Activated naive CD8-positive, alpha-beta T cell treated with anti-CD3 and anti-CD28 coated beads for 36 hours (primary cell): ENCODE measurements around the gene SIGLEC8. TPM values are rescaled to one million over a fixed set of nuclear protein-coding genes. Genes with fewer than 3 reads are reported as not detected.
"Not testable (repeated sequence)": the region's sequence is repeated elsewhere in the genome, so short reads cannot be mapped to it uniquely, and the experiment has no call there.

ENCODE experiments used
- DNase-seq: peaks from one replicate; pipeline ENCODE4 v3.0.0; 2021
- H3K27ac Mint-ChIP-seq: one replicate; pipeline ENCODE4 v1.8.0; 2022; ENCODE audit warnings: mild to moderate bottlenecking, moderate library complexity, mixed read lengths
- H3K27me3 Mint-ChIP-seq: one replicate; pipeline ENCODE4 v1.8.0; 2022; ENCODE audit warnings: mild to moderate bottlenecking, mixed read lengths
- H3K36me3 Mint-ChIP-seq: one replicate; pipeline ENCODE4 v1.8.0; 2021; ENCODE audit warnings: mild to moderate bottlenecking, mixed read lengths
- H3K4me1 Mint-ChIP-seq: one replicate; pipeline ENCODE4 v1.8.0; 2021; ENCODE audit warnings: mixed read lengths
- H3K4me3 Mint-ChIP-seq: one replicate; pipeline ENCODE4 v1.8.0; 2022; ENCODE audit warnings: mild to moderate bottlenecking, moderate library complexity, mixed read lengths
- H3K9me3 Mint-ChIP-seq: one replicate; pipeline ENCODE4 v1.8.0; 2022; ENCODE audit warnings: mixed read lengths
- total RNA-seq, 2 experiments: library from RNA; stranded (reverse); gene quantifications; one replicate each; pipeline ENCODE4 v1.2.3, GENCODE V29; 2021

SIGLEC8 gene
- total RNA-seq, 2 experiments from 2014 or later = not detected

DNA sequence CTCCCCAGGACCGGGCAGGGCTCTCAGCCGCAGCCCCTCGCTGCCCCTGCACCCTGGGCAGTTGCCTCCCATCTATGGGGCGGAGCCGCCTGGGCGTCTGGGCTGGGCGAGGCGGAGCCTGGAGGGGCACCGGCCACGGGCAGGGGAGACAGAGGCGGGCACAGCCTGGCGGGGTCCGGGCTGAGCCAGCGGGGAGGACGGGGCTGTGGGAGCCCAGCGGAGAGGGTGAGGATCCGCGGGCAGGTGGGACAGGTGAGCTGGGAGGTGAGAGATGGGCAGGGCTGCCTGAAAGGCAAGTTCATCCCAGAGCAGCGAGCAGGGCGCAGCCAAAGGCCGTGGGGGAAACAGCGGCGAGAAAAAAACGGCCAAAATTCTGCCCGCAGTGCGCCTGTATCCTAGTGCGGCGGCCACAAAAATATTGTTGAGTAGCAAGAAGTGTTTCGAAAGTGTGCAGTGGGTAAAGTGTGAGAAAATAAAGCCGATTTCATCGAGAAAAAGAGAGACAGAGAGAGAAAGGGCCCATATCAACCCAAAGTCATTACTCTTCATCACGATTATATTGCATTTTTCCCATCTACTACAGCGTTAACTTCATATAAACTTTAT is 5.8 kb upstream of the SIGLEC8 start:
- DNase-seq, H3K4me1 Mint-ChIP-seq, H3K4me3 Mint-ChIP-seq, H3K36me3 Mint-ChIP-seq, H3K27ac Mint-ChIP-seq, H3K9me3 Mint-ChIP-seq: not testable (repeated sequence)
- peaks cover 76% of the 10 kb centered on the region for H3K27me3 Mint-ChIP-seq

DNA sequence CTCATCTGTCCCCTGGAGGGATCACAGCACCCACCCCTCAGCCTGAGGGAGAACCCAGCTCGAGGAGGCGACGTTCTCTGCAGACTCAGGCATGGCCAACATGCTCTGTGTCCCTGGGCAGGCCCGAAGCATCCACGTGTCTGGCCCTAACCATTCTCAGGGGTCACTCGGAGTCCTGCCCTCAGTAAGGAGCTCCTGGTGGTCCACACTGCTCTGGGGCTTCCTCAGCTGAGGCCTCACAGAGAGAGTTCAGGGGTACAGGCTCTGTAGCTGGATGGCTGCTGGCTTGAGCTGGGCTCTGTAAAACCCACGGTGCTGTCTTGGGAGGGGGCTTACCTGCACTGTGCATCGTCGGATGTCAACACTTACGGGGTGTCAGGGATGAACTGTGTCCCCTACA is 4.4 kb upstream of the SIGLEC8 start:
- H3K27ac Mint-ChIP-seq = no peak overlapping the region

DNA sequence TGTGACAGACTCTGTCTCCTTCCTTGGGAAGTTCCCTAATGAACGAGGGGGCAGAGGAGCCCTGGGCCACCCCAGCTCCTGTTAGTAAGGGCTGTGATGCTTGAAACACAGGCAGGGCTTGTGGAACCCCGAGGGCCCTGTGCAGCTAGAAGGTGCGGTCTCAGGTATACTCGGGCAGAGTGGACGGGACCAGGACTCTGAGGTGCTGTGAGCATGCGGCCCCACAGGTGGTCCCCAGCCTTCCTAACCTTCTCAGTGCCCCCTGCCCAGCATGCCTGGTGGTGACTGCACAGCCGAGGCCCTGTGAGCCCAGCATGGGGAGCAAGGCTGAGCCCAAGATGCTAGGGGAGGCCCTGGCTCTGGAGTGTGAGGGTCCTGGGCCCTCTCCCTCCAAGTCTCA is 4.0 kb upstream of the SIGLEC8 start:
- H3K9me3 Mint-ChIP-seq = no peaks in the 10 kb centered on the region
- peaks cover 5% of the 10 kb centered on the region for H3K4me1 Mint-ChIP-seq
- no peak overlapping the region for H3K27ac Mint-ChIP-seq
- DNase-seq = no peak
- peaks cover 67% of the 10 kb centered on the region for H3K27me3 Mint-ChIP-seq
- H3K4me3 Mint-ChIP-seq = no peak overlapping the region
- no peaks in the 10 kb centered on the region for H3K36me3 Mint-ChIP-seq

More for the DNA sequence above, 4.4 kb upstream of the SIGLEC8 start:
- Mint-ChIP-seq H3K4me3 (no peak overlapping the region), H3K4me1 (peaks cover 5% of the 10 kb centered on the region), H3K27me3 (peaks cover 71% of the 10 kb centered on the region), H3K36me3 (no peaks in the 10 kb centered on the region), H3K9me3 (no peaks in the 10 kb centered on the region)
- no peak for DNase-seq

DNA sequence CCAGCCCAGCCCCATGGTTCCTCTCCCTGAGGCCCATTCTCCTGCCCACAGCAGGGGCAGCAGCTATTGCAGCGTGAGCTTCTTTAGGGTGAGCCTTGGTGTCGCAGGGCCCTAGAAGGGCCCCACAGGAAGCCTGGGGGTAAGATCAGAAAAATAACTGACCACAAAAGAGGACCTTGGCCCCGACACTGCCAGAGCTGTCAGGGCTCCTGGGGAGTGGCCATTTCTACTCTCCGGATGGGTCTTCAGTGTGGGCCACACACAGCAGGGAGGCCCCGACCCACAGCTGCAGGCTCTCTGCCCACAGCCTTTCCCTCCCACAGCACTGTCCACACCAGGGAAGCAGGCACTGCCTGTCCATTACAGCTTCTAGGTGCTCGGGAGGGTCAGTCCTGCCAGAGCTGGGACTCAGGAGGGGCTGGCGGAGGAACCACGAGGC is 3.5 kb upstream of the SIGLEC8 start:
- Mint-ChIP-seq H3K27ac (no peak overlapping the region), H3K4me3 (no peak overlapping the region), H3K27me3 (peaks cover 62% of the 10 kb centered on the region), H3K36me3 (no peaks in the 10 kb centered on the region), H3K4me1 (peaks cover 5% of the 10 kb centered on the region), H3K9me3 (no peaks in the 10 kb centered on the region)
- no peak for DNase-seq

DNA sequence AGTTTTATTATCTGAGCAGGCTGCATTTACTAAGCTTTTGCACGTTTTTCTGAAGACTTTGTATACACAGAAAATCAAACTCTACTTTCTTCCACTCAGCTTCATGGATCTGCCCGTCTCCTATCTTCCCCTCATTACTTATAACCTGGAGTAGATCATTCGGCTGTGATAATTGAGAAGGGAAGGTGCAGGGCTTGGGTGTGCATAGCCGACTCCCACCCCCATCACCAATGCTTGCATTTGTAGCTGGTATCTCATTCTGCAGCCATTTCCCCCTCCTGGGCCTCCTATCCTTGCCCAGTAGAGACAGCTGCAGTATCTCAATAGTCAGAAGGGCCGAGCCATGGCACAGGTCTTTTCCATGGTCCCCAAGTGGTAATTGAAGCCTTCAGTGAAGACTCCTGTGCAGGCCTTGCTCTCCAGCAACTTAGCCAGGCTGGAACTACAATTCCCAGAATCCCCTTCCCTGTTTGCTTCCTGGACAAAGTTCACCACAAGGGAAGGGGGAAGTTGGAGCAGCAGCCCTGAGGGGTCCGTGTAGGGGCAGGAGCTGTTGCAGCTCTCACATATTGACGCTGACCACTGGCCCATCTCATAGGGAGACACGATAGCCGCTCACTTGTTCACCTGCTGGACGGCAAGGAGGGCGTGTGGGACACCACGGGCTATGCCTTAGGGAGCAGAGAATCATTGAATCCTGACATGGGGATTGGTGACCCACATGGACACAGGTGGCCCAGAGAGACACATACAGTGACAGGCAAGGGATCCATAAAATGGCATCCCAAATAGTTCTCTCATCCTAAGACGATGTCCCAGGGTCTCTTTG is 2.1 kb upstream of the SIGLEC8 start:
- Mint-ChIP-seq H3K27me3 (peaks cover 48% of the 10 kb centered on the region), H3K27ac (no peak overlapping the region), H3K4me3 (no peak overlapping the region), H3K9me3 (no peaks in the 10 kb centered on the region), H3K4me1 (peaks cover 5% of the 10 kb centered on the region), H3K36me3 (no peaks in the 10 kb centered on the region)
- DNase-seq = no peak

DNA sequence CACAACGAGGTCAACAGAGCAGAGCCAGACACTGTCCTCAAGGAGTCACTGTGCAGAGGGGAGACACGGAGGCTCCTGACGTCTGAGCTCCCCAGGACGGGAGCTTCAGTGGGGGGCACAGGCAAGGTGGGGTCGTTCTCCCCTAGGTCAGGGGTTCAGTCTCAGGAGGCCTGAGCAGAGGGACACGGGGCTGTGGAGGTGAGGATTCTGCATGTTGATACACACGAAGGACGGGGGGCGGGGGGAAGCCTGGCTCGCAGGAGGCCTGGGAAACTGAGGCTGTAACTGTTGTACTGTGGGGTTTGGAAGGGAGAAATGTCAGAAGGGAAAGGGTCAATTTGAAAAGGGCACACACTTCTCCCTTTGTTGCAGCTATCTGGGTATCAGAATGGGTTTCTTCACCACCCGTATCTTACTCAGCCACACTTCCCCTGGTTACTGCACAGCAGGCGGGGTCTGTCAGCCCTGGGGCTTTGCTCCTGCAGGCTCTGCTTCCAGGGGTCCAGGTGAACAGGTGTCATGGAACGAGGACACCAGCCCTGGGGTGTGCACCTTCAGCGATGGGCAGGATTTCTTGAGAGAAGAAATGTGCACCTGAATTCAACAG is 748 bp upstream of the SIGLEC8 start:
- no peak overlapping the region for H3K27ac Mint-ChIP-seq
- H3K27me3 Mint-ChIP-seq = peaks cover 36% of the 10 kb centered on the region
- H3K4me1 Mint-ChIP-seq = peaks cover 4% of the 10 kb centered on the region
- H3K9me3 Mint-ChIP-seq = no peaks in the 10 kb centered on the region
- no peak overlapping the region for H3K4me3 Mint-ChIP-seq
- DNase-seq = no peak
- no peaks in the 10 kb centered on the region for H3K36me3 Mint-ChIP-seq

DNA sequence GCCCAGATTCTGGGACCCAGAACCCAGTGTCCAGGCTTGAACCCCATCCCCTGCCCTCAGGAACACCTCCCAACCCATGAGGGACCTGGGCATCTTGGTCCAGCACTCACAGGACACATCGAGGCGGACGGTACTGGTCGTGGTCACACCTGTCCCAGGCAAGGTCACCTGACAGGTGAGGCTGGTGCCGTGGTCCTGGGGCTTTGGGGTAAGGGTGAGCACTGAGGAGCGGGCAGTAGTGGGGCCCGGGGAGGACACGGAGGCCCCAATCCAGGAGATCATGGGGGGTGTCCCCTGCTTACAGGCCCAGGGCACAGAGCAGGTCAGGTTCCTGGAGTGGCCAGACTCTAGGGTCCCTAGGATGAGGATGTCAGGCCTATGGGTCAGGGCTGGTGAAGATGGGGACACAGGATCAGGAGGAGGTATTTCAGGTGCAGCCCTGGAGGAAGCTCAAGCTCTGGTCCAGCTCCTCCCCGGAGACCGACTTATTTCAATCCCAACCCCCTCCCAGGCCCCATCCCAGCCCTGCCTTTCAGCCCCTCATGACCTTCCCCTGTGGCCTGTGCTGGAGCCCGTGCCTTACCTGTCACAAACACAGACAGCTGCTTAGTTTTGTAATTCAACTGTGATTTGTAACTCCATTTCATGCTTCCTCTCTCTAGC is 772 bp downstream of the SIGLEC8 start:
- H3K27ac Mint-ChIP-seq = no peak overlapping the region
- H3K4me3 Mint-ChIP-seq = no peak overlapping the region
- peaks cover 25% of the 10 kb centered on the region for H3K27me3 Mint-ChIP-seq
- H3K4me1 Mint-ChIP-seq = no peaks in the 10 kb centered on the region
- no peak for DNase-seq
- no peaks in the 10 kb centered on the region for H3K36me3 Mint-ChIP-seq
- no peaks in the 10 kb centered on the region for H3K9me3 Mint-ChIP-seq

DNA sequence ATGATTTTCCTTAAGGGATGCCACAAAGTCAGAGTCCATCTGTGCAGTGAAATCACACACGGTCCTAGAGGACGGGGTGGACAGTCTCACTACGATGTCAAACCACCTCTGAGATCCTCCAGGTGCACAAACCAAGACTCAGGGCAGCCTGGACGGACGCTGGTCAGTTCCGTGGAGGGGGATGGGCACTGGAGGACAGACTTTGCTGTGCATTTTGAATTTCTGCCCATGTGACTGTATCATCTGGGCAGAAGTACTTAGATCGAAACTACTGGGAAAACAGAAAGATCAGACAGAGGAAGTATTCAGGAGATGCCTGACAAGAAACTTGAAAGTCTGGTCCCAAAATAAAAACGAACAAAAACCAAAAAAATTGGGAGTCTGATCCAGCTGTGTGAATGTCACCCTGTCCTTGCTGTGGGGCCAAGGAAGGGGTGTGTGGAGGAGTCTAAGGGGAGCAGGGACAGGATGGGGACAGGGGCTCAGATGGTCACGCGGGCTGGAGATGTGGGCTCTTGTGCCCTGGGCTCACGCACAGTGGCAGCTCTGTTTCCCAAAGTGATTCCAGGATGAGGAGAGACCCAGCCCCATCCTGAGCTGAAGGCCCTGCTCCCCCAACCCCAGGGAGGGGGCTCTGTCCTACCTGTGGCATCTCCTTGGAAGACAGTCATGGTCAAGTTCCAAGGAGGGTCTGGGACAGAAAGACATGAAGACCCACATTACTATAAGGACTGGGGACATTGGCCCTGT is 1.5 kb downstream of the SIGLEC8 start:
- Mint-ChIP-seq H3K9me3 (peaks cover 2% of the 10 kb centered on the region), H3K27me3 (peaks cover 22% of the 10 kb centered on the region), H3K4me3 (no peak overlapping the region), H3K36me3 (no peaks in the 10 kb centered on the region), H3K27ac (no peak overlapping the region), H3K4me1 (no peaks in the 10 kb centered on the region)
- no peak for DNase-seq

DNA sequence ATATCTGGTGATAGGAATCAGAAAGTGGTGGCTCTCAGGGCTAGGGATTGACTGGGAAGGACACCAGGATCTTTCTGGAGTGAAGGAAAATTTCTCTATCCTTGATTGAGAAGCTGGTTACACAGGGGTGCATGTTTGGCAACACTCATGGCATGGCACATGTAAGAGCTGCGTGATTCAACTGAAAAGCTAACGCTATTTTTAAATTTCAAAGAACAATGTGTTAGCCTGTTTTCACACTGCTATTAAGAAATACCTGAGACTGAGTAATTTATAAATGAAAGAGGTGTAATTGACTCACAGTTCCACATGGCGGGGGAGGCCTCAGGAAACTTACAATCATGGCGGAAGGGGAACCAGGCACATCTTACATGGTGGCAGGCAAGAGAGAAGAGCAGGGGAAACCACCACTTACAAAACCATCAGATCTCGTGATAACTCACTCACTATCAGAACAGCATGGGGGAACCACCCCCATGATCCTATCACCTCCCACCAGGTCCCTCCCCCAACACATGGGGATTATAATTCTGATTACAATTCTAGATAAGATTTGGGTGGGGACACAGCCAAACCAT is 7.4 kb downstream of the SIGLEC8 start:
- peak overlapping the region; percentile 56 for H3K27ac Mint-ChIP-seq

DNA sequence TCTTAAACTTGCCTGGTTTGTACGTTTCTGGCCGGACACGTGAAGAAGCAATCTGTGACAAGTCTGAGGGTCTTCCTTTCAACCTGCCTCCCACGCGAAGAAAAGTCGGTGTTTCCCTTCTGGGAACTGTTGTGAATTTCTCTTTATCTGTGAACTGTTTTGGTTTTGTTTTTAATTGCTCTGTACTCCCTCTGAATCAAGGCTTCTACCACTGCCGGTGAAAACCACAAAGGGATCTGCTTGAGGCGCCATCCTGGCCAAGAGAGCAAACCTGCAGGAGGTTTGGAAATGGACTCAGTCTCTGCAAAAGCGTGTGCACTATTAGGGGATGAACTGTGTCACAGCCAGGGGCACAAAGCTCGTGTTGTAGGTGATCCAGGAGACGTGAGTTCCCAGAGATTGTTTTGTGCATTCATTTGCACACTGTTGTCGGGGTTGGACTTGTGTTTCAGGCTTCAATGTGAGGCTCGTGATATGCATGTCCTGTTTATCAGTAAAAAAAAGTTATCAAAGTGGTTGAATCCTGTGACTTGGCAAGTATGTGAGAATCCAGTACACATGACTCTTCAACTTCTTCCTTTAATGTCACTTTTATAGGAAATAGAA is 9.7 kb downstream of the SIGLEC8 start:
- DNase-seq = peak; percentile 64
- Mint-ChIP-seq H3K36me3 (peaks cover 5% of the 10 kb centered on the region), H3K4me3 (peak overlapping the region; percentile 43), H3K9me3 (peaks cover 22% of the 10 kb centered on the region), H3K27ac (peak overlapping the region; percentile 16), H3K4me1 (peaks cover 19% of the 10 kb centered on the region), H3K27me3 (peaks cover 8% of the 10 kb centered on the region)

More for the DNA sequence above, 7.4 kb downstream of the SIGLEC8 start:
- Mint-ChIP-seq H3K27me3 (peaks cover 3% of the 10 kb centered on the region), H3K36me3 (peaks cover 5% of the 10 kb centered on the region), H3K4me3 (no peak overlapping the region), H3K9me3 (peaks cover 22% of the 10 kb centered on the region), H3K4me1 (peaks cover 19% of the 10 kb centered on the region)
- no peak for DNase-seq

DNA sequence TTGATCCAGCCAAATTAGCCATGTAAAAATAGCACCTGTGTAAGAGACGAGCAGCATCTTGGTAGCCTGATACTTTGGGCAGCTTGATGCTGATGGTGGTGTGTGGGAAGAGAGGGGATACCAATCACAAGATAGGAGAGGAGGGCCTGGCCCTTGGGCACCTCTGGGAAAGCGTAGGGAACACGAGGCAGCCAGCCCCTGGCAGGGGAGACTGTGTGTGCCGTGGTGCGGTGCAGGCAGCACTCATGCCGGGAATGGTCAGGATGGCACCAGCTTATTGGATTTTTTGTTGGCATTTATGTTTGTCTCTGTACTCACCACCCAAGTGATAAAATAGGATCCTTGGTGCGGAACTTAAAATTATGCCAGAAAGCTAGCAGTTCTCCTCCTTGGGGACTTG is 10.2 kb downstream of the SIGLEC8 start:
- Mint-ChIP-seq H3K36me3 (peaks cover 5% of the 10 kb centered on the region), H3K4me1 (peaks cover 23% of the 10 kb centered on the region), H3K9me3 (peaks cover 22% of the 10 kb centered on the region), H3K27me3 (peaks cover 8% of the 10 kb centered on the region), H3K27ac (peak overlapping the region; percentile 65), H3K4me3 (peak overlapping the region; percentile 43)
- DNase-seq = no peak

DNA sequence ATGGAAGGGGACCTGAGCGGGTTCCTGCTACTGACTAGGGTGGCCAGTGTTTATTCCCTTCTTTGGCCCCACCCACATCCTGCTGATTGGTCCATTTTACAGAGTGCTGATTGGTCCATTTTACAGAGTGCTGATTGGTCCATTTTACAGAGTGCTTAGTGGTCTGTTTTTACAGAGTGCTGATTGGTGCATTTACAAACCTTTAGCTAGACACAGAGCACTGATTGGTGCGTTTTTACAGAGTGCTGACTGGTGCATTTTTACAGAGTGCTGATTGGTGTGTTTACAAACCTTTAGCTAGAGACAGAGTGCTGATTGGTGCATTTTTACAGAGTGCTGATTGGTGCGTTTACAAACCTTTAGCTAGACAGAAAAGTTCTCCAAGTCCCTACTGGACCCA is 10.7 kb downstream of the SIGLEC8 start:
- peaks cover 28% of the 10 kb centered on the region for H3K4me1 Mint-ChIP-seq
- not testable (repeated sequence) for H3K36me3 Mint-ChIP-seq, H3K27me3 Mint-ChIP-seq, DNase-seq, H3K27ac Mint-ChIP-seq, H3K4me3 Mint-ChIP-seq
- H3K9me3 Mint-ChIP-seq = peaks cover 22% of the 10 kb centered on the region

DNA sequence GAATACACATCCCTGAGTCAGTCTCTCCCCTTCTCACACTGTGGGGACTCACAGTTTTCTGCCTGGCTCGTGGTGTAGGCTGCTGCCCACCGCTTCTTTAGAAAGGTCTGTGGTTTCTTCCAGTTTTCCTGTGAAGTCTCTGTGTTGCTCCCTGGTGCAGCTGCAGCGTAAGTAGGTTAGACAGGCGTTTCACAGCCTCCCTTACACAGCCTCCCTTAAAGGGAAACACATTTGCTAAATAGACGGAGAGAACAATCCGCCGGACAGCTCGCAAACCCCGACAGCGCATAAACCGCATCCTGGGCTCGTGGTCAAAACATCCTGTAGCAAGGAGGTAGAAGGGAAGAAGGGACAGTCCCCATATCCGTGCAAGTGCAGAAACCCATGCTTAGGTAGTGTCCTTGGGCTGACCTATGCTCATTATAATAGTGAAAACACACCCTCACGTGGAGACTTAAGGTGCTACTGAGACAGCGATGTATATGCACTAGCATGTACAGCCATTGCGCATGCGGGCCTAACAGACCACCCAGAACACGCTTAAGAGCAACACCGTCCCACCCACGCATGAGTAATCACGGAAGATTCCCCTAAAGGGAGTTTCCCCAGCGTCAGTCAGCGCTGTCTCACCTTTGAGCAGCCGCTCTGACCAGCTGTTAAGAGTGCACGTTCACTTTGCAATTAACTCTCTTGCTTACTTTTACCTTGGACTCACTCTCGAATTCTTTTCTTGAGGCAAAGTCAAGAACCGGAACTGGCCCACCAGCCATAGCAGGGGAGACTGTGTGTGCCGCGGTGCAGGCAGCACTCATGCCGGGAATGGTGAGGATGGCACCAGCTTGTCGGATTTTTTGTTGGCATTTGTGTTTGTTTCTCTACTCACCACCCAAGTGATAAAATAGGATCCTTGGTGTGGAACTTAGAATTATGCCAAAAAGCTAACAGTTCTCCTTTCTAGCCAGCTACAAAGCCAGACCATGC is 16.6 kb downstream of the SIGLEC8 start:
- Mint-ChIP-seq H3K36me3 (no peaks in the 10 kb centered on the region), H3K27ac (peak overlapping the region; percentile 95), H3K4me3 (peak overlapping the region; percentile 67), H3K9me3 (no peaks in the 10 kb centered on the region), H3K27me3 (peaks cover 10% of the 10 kb centered on the region), H3K4me1 (peaks cover 48% of the 10 kb centered on the region)
- DNase-seq = peak; percentile 91
